Measurements from ENCODE around the gene PTPRK.
"Not testable (repeated sequence)": the region's sequence is repeated elsewhere in the genome, so short reads cannot be mapped to it uniquely, and the experiment has no call there.

The PTPRK gene

GRCh38 chr6:128434752-128435151, 85.6 kb downstream of the PTPRK start:
- not testable (repeated sequence) for DNase-seq

- no peak for DNase-seq
Measured at GRCh38 chr6:128432394-128432793, 88.0 kb downstream of the PTPRK start.

GRCh38 chr6:128427139-128427538, 93.3 kb downstream of the PTPRK start:
- no peak for DNase-seq

- no peak for DNase-seq
Measured at GRCh38 chr6:128425856-128426255, 94.5 kb downstream of the PTPRK start.

GRCh38 chr6:128422871-128423270, 97.5 kb downstream of the PTPRK start:
- DNase-seq, result no peak

GRCh38 chr6:128422200-128422599, 98.2 kb downstream of the PTPRK start:
- no peak for DNase-seq

GRCh38 chr6:128421788-128422187, 98.6 kb downstream of the PTPRK start:
- no peak for DNase-seq

GRCh38 chr6:128417698-128418097, 102.7 kb downstream of the PTPRK start:
- no peak for DNase-seq

- DNase-seq, result no peak
Measured at GRCh38 chr6:128415387-128415786, 105.0 kb downstream of the PTPRK start.

- DNase-seq, result no peak
Measured at GRCh38 chr6:128414943-128415342, 105.5 kb downstream of the PTPRK start.

- no peak for DNase-seq
Measured at GRCh38 chr6:128413291-128413690, 107.1 kb downstream of the PTPRK start.

- DNase-seq, result no peak
Measured at GRCh38 chr6:128412680-128413079, 107.7 kb downstream of the PTPRK start.

GRCh38 chr6:128410584-128410983, 109.8 kb downstream of the PTPRK start:
- no peak for DNase-seq

- no peak for DNase-seq
Measured at GRCh38 chr6:128409003-128409402, 111.4 kb downstream of the PTPRK start.

GRCh38 chr6:128406453-128406852, 113.9 kb downstream of the PTPRK start:
- DNase-seq, result no peak

GRCh38 chr6:128403618-128404444, 116.6 kb downstream of the PTPRK start:
- DNase-seq, result no peak

- no peak for DNase-seq
Measured at GRCh38 chr6:128400875-128401274, 119.5 kb downstream of the PTPRK start.

GRCh38 chr6:128397996-128398395, 122.4 kb downstream of the PTPRK start:
- no peak for DNase-seq

- no peak for DNase-seq
Measured at GRCh38 chr6:128395596-128395995, 124.8 kb downstream of the PTPRK start.

GRCh38 chr6:128395188-128395587, 125.2 kb downstream of the PTPRK start:
- no peak for DNase-seq

GRCh38 chr6:128394167-128394566, 126.2 kb downstream of the PTPRK start:
- no peak for DNase-seq

- no peak for DNase-seq
Measured at GRCh38 chr6:128389820-128390534, 130.4 kb downstream of the PTPRK start.

GRCh38 chr6:128388380-128388779, 132.0 kb downstream of the PTPRK start:
- DNase-seq, result no peak

GRCh38 chr6:128380891-128381290, 139.5 kb downstream of the PTPRK start:
- no peak for DNase-seq

Measured in NK-92 treated with Interleukin-12 subunit alpha and Interleukin-12 subunit beta, amount 100 ng/mL, for 24 hours (cell line).